IPS-15b (cell line): ENCODE data around the gene LRP1.
"Not testable (repeated sequence)": the region's sequence is repeated elsewhere in the genome, so short reads cannot be mapped to it uniquely, and the experiment has no call there.

Experiments
- H3K27me3 ChIP-seq: one replicate; pipeline ENCODE4 v1.6.1; 2013; ENCODE audit warnings: low read length; ENCODE audit not compliant: control insufficient read depth, insufficient read depth
- H3K36me3 ChIP-seq: one replicate; pipeline ENCODE4 v1.6.1; 2013; ENCODE audit warnings: low read length; ENCODE audit not compliant: control insufficient read depth, insufficient read depth
- H3K4me1 ChIP-seq: one replicate; pipeline ENCODE4 v1.6.1; 2013; ENCODE audit warnings: mild to moderate bottlenecking, low read length; ENCODE audit not compliant: control insufficient read depth, insufficient read depth
- H3K4me3 ChIP-seq: one replicate; pipeline ENCODE4 v1.5.1; 2013; ENCODE audit warnings: low read depth, low read length
- H3K9ac ChIP-seq: one replicate; pipeline ENCODE4 v1.6.1; 2013; ENCODE audit warnings: low read depth, mild to moderate bottlenecking, low read length
- H3K9me3 ChIP-seq: one replicate; pipeline ENCODE4 v1.6.1; 2013; ENCODE audit warnings: mild to moderate bottlenecking, low read length; ENCODE audit not compliant: control insufficient read depth, insufficient read depth

LRP1 gene

GRCh38 chr12:57107456-57108155 is 20.7 kb upstream of the LRP1 start:
- Histone ChIP-seq H3K36me3 (peaks cover 24% of the 10 kb centered on the region), H3K9me3 (no peaks in the 10 kb centered on the region), H3K4me3 (no peak overlapping the region), H3K27me3 (no peaks in the 10 kb centered on the region), H3K4me1 (peaks cover 14% of the 10 kb centered on the region), H3K9ac (no peak overlapping the region)

GRCh38 chr12:57109207-57110103 is 18.8 kb upstream of the LRP1 start:
- peak overlapping the region; percentile 82 for H3K4me3 ChIP-seq

DNA sequence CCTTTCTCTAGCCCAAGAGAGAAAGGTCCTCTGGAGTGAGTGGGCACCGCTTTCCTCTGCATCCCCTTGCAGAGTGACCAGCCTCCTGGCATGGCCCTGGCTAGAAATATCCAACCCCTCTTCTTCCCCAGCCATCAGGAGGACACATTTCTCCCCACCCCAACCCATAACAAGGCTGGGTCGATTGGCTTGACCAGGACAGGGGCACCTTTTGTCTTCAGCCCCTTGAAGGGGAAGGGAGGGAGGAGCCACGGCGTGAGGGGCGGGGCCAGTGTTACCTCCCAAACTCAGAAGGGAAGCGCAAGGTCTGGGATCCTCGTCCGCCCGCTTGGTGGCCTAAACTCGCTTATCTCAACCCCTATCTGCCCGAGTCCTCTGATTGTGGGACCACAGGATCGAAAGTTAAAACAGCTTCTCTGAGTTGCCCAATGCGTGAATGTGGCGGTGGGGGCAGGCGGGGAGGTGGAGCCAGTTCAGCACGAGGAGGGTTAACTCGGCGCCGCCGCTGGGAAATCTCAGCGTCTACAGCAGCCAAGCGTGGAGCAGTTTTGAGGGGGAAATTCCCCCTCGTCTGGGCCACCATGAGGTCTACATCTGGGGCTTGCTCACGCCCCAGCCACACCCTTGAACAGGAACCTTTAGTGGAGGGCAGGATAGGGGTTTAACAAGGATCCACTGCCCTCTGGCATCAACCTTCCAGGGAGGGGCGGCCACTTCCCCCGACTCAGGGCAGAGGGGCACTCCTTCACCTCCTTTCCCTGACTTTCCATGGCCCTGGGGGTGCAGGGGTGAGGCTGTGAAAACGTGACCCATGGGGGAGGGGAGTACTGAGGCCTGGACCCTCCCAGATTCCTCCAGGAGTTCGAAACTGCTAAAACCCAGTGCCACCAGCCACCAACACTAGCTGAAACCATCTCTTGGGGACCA is 17.9 kb upstream of the LRP1 start:
- H3K4me3 ChIP-seq: peak overlapping the region; percentile 82
- peaks cover 13% of the 10 kb centered on the region for H3K36me3 ChIP-seq
- no peaks in the 10 kb centered on the region for H3K27me3 ChIP-seq
- H3K9me3 ChIP-seq: no peaks in the 10 kb centered on the region
- peaks cover 14% of the 10 kb centered on the region for H3K4me1 ChIP-seq
- H3K9ac ChIP-seq: peak overlapping the region; percentile 95

More at GRCh38 chr12:57109207-57110103, 18.8 kb upstream of the LRP1 start:
- no peaks in the 10 kb centered on the region for H3K9me3 ChIP-seq
- H3K27me3 ChIP-seq: no peaks in the 10 kb centered on the region
- H3K4me1 ChIP-seq: peaks cover 14% of the 10 kb centered on the region
- peaks cover 20% of the 10 kb centered on the region for H3K36me3 ChIP-seq
- peak overlapping the region; percentile 65 for H3K9ac ChIP-seq

DNA sequence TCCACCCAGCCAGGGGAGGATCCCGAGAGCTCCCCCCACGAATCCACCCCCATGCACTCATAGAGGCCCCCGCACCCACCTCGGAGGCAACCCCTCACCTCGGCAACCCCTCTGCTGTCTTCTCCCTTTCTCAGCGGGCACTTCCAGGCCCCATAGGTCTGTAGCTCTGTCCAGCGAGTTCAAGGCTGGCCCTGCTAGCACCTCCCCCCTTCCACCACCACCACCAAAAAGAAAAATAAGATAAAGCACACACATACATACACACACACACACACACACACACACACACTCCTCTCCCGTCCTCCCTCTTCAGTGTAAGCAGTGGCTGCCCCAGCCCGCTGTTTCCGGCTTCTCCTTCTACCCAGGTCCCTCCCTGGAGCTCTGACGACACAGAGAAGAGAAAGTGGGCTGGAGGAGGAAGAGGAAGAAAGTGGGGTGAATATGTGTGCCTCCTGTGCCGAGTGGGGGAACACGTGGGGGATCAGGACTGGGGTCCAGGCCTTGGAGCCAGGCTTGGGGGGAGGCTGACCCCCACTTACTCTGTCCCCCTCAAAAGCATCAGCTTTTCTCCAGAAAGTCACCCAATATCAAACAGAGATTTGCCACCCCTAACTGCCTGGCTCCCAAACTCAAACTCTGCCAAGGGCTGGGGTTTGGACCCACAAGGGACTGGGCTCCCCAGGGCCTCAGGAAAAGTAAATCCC is 17.1 kb upstream of the LRP1 start, which contains the start of gene STAT6:
Gene STAT6, minus strand, starts transcription at position 332 of the 704 bp plus-strand sequence. CDS start 3,084 bp downstream, outside the sequence.
- Histone ChIP-seq H3K9me3 (no peaks in the 10 kb centered on the region), H3K4me1 (peaks cover 14% of the 10 kb centered on the region), H3K9ac (peak within 1 kb of the TSS; percentile 95), H3K36me3 (peaks cover 6% of the 10 kb centered on the region), H3K27me3 (no peaks in the 10 kb centered on the region), H3K4me3 (peak within 1 kb of the TSS; percentile 82)

GRCh38 chr12:57112492-57113294 is 15.6 kb upstream of the LRP1 start:
- Histone ChIP-seq H3K9ac (no peak overlapping the region), H3K4me3 (no peak overlapping the region), H3K27me3 (no peaks in the 10 kb centered on the region), H3K36me3 (no peaks in the 10 kb centered on the region), H3K4me1 (peaks cover 14% of the 10 kb centered on the region), H3K9me3 (no peaks in the 10 kb centered on the region)

GRCh38 chr12:57116580-57117281 is 11.6 kb upstream of the LRP1 start:
- Histone ChIP-seq H3K4me1 (peaks cover 3% of the 10 kb centered on the region), H3K36me3 (no peaks in the 10 kb centered on the region), H3K9ac (no peak overlapping the region), H3K27me3 (no peaks in the 10 kb centered on the region), H3K4me3 (no peak overlapping the region), H3K9me3 (no peaks in the 10 kb centered on the region)

DNA sequence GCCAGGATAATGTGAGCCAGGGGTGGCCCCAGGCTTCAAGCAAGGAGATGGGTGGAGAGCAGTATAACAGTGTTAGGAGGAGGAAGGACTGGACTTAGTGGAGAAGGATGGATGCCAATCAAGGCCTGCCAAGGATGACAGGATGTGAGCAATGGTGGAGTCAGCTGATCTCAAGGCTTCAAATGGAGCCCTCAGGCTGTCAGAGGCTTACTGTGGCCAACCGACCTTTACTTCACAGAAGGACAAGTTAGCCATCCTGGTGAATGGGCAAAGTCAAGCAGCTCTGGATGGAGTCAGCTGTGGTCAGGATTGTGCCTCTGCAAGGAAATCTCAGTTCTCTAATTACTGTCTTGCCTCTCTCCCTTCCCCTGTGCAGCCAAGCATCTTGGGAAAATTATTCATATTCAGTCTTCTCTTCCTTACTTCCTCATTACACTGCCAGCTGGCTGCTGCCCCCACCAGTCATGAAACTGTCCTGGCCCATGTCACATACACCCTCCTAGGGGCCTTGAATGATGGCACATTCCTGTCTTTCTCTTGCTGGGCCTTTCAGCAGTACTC is 9.5 kb upstream of the LRP1 start:
- H3K9ac ChIP-seq: no peak overlapping the region
- H3K36me3 ChIP-seq: no peaks in the 10 kb centered on the region
- no peak overlapping the region for H3K4me3 ChIP-seq
- H3K4me1 ChIP-seq: no peaks in the 10 kb centered on the region
- H3K9me3 ChIP-seq: no peaks in the 10 kb centered on the region
- no peaks in the 10 kb centered on the region for H3K27me3 ChIP-seq

DNA sequence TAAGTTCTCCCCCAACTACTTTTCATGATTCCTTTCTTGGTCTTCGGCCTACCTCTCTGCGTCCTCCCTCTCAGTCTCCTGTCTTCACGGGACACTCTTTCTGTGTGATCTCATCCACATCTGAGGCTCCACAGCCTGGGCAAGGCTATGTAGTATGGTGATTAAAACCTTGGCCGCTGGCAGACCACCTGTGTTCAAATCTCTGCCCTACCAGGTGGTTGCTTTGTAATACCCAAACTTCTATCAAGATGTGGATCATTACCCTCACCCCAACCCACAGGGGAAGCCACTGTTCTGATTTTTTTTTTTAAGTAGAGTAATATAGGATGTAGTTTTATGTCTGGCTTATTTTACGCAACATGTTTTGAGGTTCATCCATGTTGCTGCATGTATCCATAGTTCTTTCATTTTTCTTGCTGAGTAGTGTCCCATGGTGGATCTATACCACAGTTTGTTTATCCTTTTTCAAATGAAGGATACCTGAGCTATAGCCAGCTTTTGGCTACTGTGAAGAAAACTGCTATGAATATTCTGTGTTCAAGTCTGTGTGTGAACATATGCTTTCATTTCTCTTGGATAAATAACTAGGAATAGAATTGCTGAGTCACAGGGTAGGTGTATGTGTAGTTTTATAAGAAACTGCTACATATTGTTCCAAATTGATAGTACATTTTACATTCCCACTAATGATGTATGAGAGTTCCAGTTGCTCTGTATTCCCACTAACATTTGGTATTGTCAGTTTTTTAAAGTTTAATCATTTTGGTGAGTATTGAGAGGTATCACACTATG is 8.8 kb upstream of the LRP1 start:
- H3K9me3 ChIP-seq: no peaks in the 10 kb centered on the region

DNA sequence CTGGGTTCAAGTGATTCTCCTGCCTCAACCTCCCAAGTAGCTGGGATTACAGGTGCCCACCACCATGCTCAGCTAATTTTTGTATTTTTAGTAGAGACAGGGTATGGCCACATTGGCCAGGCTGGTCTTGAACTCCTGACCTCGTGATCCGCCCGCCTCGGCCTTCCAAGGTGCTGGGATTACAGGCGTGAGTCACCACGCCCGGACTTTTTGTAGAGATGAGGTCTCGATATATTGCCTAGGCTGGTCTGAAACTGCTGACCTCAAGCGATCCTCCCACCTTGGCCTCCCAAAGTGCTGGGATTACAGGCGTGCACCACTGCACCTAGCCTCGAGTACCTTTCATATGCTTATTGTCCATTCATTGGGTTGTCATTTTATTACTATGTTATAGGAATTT is 7.6 kb upstream of the LRP1 start:
- not testable (repeated sequence) for H3K4me3 ChIP-seq, H3K4me1 ChIP-seq, H3K27me3 ChIP-seq, H3K36me3 ChIP-seq, H3K9ac ChIP-seq, H3K9me3 ChIP-seq

More for the DNA sequence above, 8.8 kb upstream of the LRP1 start:
- H3K4me3 ChIP-seq: no peak overlapping the region
- H3K36me3 ChIP-seq: no peaks in the 10 kb centered on the region
- H3K27me3 ChIP-seq: no peaks in the 10 kb centered on the region
- H3K9ac ChIP-seq: no peak overlapping the region
- H3K4me1 ChIP-seq: no peaks in the 10 kb centered on the region
